Heart right ventricle (tissue), 16 donors: Measurements from ENCODE around the gene AGBL4. TPM values are rescaled to one million over a fixed set of nuclear protein-coding genes. Genes with fewer than 3 reads are reported as not detected.
A peak's percentile ranks its signal among the peaks of the same experiment; 100 is the strongest.

Experiments used
- ATAC-seq, 8 donors: fragments of 200-7000 bp; cut with Tn5 transposase; one replicate each; pipeline ENCODE4 v1.9.1; 2020; ENCODE audit warnings: mild to moderate bottlenecking in 8 of 8, moderate library complexity in 8 of 8, moderate number of reproducible peaks in 1 of 8
- DNase-seq, 2 donors: peaks; one replicate each; pipeline ENCODE4 v3.0.0-alpha.2; 2020
- H3K27ac ChIP-seq, 10 donors: fragments of 200-600 bp; sonication (generic) in 2 of 10; one replicate each; pipeline versions ENCODE4 v1.5.0 to v1.8.0; 2020 to 2022; ENCODE audit warnings: mild to moderate bottlenecking in 3 of 10
- H3K27me3 ChIP-seq, 7 donors: fragments of 200-600 bp; one replicate each; pipeline ENCODE4 v1.8.0; 2021 to 2022; ENCODE audit warnings: mild to moderate bottlenecking in 2 of 7
- H3K36me3 ChIP-seq, 9 donors: fragments of 200-600 bp; sonication (generic) in 1 of 9; one replicate each; pipeline versions ENCODE4 v1.5.0 to v1.8.0; 2020 to 2022; ENCODE audit warnings: mild to moderate bottlenecking in 2 of 9
- H3K4me1 ChIP-seq, 9 donors: fragments of 200-600 bp; sonication (generic) in 1 of 9; one replicate each; pipeline versions ENCODE4 v1.5.0 to v1.8.0; 2020 to 2022; ENCODE audit warnings: mild to moderate bottlenecking in 4 of 9
- H3K4me3 ChIP-seq, 10 donors: fragments of 200-600 bp; sonication (generic) in 2 of 10; one replicate each; pipeline versions ENCODE4 v1.5.0 to v1.8.0; 2020 to 2022; ENCODE audit warnings: mild to moderate bottlenecking in 7 of 10, moderate library complexity in 2 of 10
- H3K9me3 ChIP-seq, 11 donors: fragments of 200-600 bp in 10 of 11; sonication (generic) in 2 of 11; one replicate each; pipeline versions ENCODE4 v1.5.0 to v1.8.0; 2013 to 2022; ENCODE audit warnings: mild to moderate bottlenecking in 2 of 11, control low read depth in 1 of 11, moderate library complexity in 1 of 11
- CTCF ChIP-seq, 9 donors: fragments of 200-600 bp; sonication (generic) in 2 of 9; IDR thresholded peaks; one replicate each; pipeline versions ENCODE4 v1.5.0 to v1.8.0; 2021 to 2022; ENCODE audit warnings: antibody characterized with exemption in 9 of 9, mild to moderate bottlenecking in 5 of 9, moderate library complexity in 1 of 9
- WGBS, 2 donors: extraction: QIAGEN DNeasy Blood & Tissue Kit; methylation state at CpG; one replicate each; pipeline ENCODE4 v1.1.7; 2013; ENCODE audit warnings: inconsistent platforms in 1 of 2; 5-methylcytosine and 5-hydroxymethylcytosine counted together
- intact Hi-C, 10 donors: fragments of 100-400 bp; cut with DNase I; formaldehyde crosslinking; loops; one replicate each; pipeline versions ENCODE4 v1.11.1 to v1.14.2; 2022
- polyA plus RNA-seq, 2 donors: library from polyadenylated mRNA; stranded (reverse); fragments of 200-250 nt; gene quantifications; one replicate each; pipeline ENCODE4 v1.2.3, GENCODE V29; 2013
- total RNA-seq, 10 donors: library from RNA; stranded (reverse); fragmentation: NEBNext Ultra II Directional in 3 of 10; extraction: Animal tissue kit (Norgen Biotek cat#: 25700) in 3 of 10; gene quantifications; one replicate each; pipeline versions ENCODE4 v1.2.1 to v1.2.4, GENCODE V29; 2021 to 2023
- donor health status: Arrhythmogenic right ventricular cardiomyopathy.
- donor health status: ischemic (EF 13 %, LVEDD 7.1; RV severe dilation, severe dysfunction).
- donor health status: healthy with polysubstance abuse.
- donor health status: DM: no; HTN: yes; CAD: no.
- donor health status: DM: no; HTN: no; CAD: no.
- donor health status: ischemic (EF 25% LVEDD 6.9; RV normal size, moderate dysfunction).
- donor health status: ischemic (EF 25% LVEDD 5.7; RV mildly dilated, moderate dysfunction).
- donor health status: healthy.
- donor health status: DM: yes; HTN: yes; CAD: no.
- donor health status: Ischemic cardiomyopathy.
- donor health status: ischemic (EF 35%, LVEDD 5.7; RV mildly dilated, moderate dysfunction).
- donor health status: nonischemic (EF 11% LVEDD 7.7; RV severe dilation, severe dysfunction).
- donor health status: DM: yes; HTN: yes; CAD: no.
- donor health status: PGD.
- donor health status: ischemic (EF 29% LVEDD 5.4; RV normal size, mild dysfunction).
- donor health status: nonischemic (EF 23%, LVEDD 6.1; RV moderate dilation, normal function).

The AGBL4 gene
- total and polyA plus RNA-seq, 12 donors = 0.04 to 0.93 (median 0.46) TPM; not detected in 2

DNA sequence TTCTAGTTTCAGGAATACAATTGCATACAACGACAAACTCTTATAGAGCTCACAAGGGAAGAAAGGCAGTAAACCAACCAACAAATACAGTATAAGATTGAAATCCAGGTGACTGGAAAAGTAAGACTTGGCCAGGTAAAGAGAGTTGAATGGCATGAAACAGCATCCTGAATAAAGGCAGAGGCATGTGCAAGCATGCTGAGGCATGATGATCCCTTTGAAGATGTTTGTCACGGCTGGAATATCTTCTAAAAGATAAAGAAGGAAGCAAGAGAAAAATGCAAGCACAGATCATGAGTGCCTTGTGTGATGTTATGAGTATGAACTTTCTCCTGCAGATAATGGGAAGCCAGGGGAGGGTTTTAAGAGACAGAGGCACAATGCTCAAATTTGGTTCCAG is 1468.5 kb downstream of the AGBL4 start:
- intact Hi-C loops = loop anchor here in 1 of 10 donors (10.0 kb wide), 1 partner anchor 260 kb away; no protein-coding TSS in a partner anchor
- no peaks in the 10 kb centered on the region for H3K36me3 ChIP-seq
- H3K9me3 ChIP-seq = no peaks in the 10 kb centered on the region
- H3K27ac ChIP-seq = no peak overlapping the region
- ATAC-seq (no peak), DNase-seq (no peak)
- no peak overlapping the region for H3K4me3 ChIP-seq
- WGBS, 2 donors = 79 to 85% methylated on average over 2 of the region's 2 CpGs
- peaks cover 0 to 6% (median 0%) of the 10 kb centered on the region in 9 donors for H3K4me1 ChIP-seq
- TF ChIP-seq CTCF (IDR thresholded peaks at IDR 0.05) = no peak
- peaks cover 0 to 12% (median 1%) of the 10 kb centered on the region in 7 donors for H3K27me3 ChIP-seq

GRCh38 chr1:48552903-48553606 is 1470.7 kb downstream of the AGBL4 start:
- H3K4me1 ChIP-seq = peaks cover 0 to 6% (median 0%) of the 10 kb centered on the region in 9 donors
- TF ChIP-seq CTCF (IDR thresholded peaks at IDR 0.05) = no peak
- no peaks in the 10 kb centered on the region for H3K36me3 ChIP-seq
- no peak overlapping the region for H3K27ac ChIP-seq
- ATAC-seq (peak in 1 of 8 donors; percentile 79), DNase-seq (no peak)
- 64 to 72% methylated on average over 5 of the region's 5 CpGs for WGBS, 2 donors
- H3K27me3 ChIP-seq = peaks cover 0 to under 1% (median 0%) of the 10 kb centered on the region in 7 donors
- H3K9me3 ChIP-seq = no peaks in the 10 kb centered on the region
- no peak overlapping the region for H3K4me3 ChIP-seq
- intact Hi-C loops = loop anchor here in 1 of 10 donors (10.0 kb wide), 1 partner anchor 262 kb away; no protein-coding TSS in a partner anchor

DNA sequence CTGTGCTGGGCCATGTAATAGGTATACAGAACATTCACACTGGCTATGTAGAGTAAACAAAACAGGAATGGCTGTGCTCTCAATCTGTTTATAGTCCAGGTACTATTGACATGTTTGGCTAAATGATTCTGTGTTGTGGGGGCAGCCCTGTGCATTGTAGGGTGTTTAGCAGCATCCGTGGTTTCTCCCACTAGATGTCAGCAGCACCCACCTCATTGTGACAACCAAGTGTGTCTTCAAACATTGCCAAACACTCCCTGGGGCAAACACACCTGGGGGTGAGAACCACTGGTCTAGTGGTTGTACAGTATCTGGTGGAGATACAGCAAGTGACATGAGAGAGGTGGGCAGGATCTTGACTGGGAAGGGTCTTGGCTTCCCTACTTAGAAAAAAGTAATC is 1471.3 kb downstream of the AGBL4 start:
- ATAC-seq (peak in 4 of 8 donors; percentile 30 to 44 (median 40)), DNase-seq (no peak)
- Histone ChIP-seq H3K9me3 (no peaks in the 10 kb centered on the region), H3K27ac (no peak overlapping the region), H3K27me3 (no peaks in the 10 kb centered on the region), H3K4me1 (peaks cover 0 to 6% (median 0%) of the 10 kb centered on the region in 9 donors), H3K4me3 (no peak overlapping the region), H3K36me3 (no peaks in the 10 kb centered on the region)
- intact Hi-C loops = loop anchor here in 1 of 10 donors (10.0 kb wide), 1 partner anchor 262 kb away; no protein-coding TSS in a partner anchor
- 20 to 27% methylated on average over 1 of the region's 1 CpG for WGBS, 2 donors
- TF ChIP-seq CTCF (IDR thresholded peaks at IDR 0.05) = peak in 6 of 9 donors; percentile 15 to 40 (median 32)

GRCh38 chr1:48548985-48549384 is 1474.8 kb downstream of the AGBL4 start:
- ATAC-seq = no peak
- Histone ChIP-seq H3K27ac (no peak overlapping the region), H3K9me3 (no peaks in the 10 kb centered on the region), H3K4me1 (peaks cover 0 to 6% (median 0%) of the 10 kb centered on the region in 9 donors), H3K4me3 (no peak overlapping the region), H3K27me3 (no peaks in the 10 kb centered on the region), H3K36me3 (no peaks in the 10 kb centered on the region)
- intact Hi-C loops = no loop called here
- DNase-seq = no peak
- no peak for TF ChIP-seq CTCF (IDR thresholded peaks at IDR 0.05)
